Measurements from ENCODE around the gene EIF2S2. TPM values are rescaled to one million over a fixed set of nuclear protein-coding genes. Genes with fewer than 3 reads are reported as not detected.

The EIF2S2 gene
- total and polyA plus RNA-seq, 2 experiments from 2014 or later, result 109 to 138 TPM

GRCh38 chr20:34065260-34065659 is 46.8 kb downstream of the EIF2S2 start:
- in situ Hi-C loops (cut with MboI), result no loop called here
- Histone ChIP-seq H3K9ac (no peak overlapping the region), H3K4me1 (ENCODE audit: insufficient read depth) (peaks cover 58% of the 10 kb centered on the region), H3K27ac (peak overlapping the region; percentile 21; the same call in 1 of the 2 replicates), H3F3A (ENCODE audit: insufficient read depth) (peaks cover 60% of the 10 kb centered on the region), H3K4me2 (ENCODE audit: unreplicated experiment) (peak overlapping the region; percentile 26), H3K79me2 (ENCODE audit: insufficient read depth) (peaks cover 67% of the 10 kb centered on the region), H3K27me3 (replicated peaks; ENCODE audit: insufficient read depth) (no peaks in the 10 kb centered on the region), H3K9me3 (ENCODE audit: low read depth) (no peaks in the 10 kb centered on the region), H3K36me3 (ENCODE audit: low read depth) (no peaks in the 10 kb centered on the region), H3K4me3 (no peak overlapping the region), H4K20me1 (ENCODE audit: insufficient read depth) (peaks cover 7% of the 10 kb centered on the region; the same call in 1 of the 2 replicates), H2AFZ (no peak overlapping the region), H3K9me2 (ENCODE audit: insufficient read depth) (no peaks in the 10 kb centered on the region)
- TF ChIP-seq EZH2phosphoT487 (IDR thresholded peaks at IDR 0.05; ENCODE audit: insufficient read depth, low read depth) (no peak), EZH2 (IDR thresholded peaks at IDR 0.05; ENCODE audit: insufficient read depth, poor library complexity, severe bottlenecking) (no peak)
- WGBS, 2 experiments (ENCODE audit: low coverage in 1 of 2, low lambda C conversion rate in 2 of 2, missing lambda C conversion rate in 2 of 2), result 65 to 71% methylated on average over 2 of the region's 2 CpGs
- DNase-seq, result peak; percentile 76

GRCh38 chr20:34064286-34064685 is 47.8 kb downstream of the EIF2S2 start:
- Histone ChIP-seq H3K9ac (no peak overlapping the region), H3K4me2 (ENCODE audit: unreplicated experiment) (no peak overlapping the region), H3K9me3 (ENCODE audit: low read depth) (no peaks in the 10 kb centered on the region), H2AFZ (no peak overlapping the region), H4K20me1 (ENCODE audit: insufficient read depth) (peaks cover 7% of the 10 kb centered on the region; the same call in 1 of the 2 replicates), H3K79me2 (ENCODE audit: insufficient read depth) (peaks cover 75% of the 10 kb centered on the region), H3K4me1 (ENCODE audit: insufficient read depth) (peaks cover 58% of the 10 kb centered on the region), H3K27me3 (replicated peaks; ENCODE audit: insufficient read depth) (no peaks in the 10 kb centered on the region), H3K27ac (no peak overlapping the region), H3F3A (ENCODE audit: insufficient read depth) (peaks cover 60% of the 10 kb centered on the region), H3K4me3 (no peak overlapping the region), H3K9me2 (ENCODE audit: insufficient read depth) (no peaks in the 10 kb centered on the region), H3K36me3 (ENCODE audit: low read depth) (no peaks in the 10 kb centered on the region)
- TF ChIP-seq EZH2 (IDR thresholded peaks at IDR 0.05; ENCODE audit: insufficient read depth, poor library complexity, severe bottlenecking) (no peak), EZH2phosphoT487 (IDR thresholded peaks at IDR 0.05; ENCODE audit: insufficient read depth, low read depth) (no peak)
- DNase-seq, result no peak
- 97 to 100% methylated on average over 3 of the region's 3 CpGs for WGBS, 2 experiments (ENCODE audit: low coverage in 1 of 2, low lambda C conversion rate in 2 of 2, missing lambda C conversion rate in 2 of 2)
- in situ Hi-C loops (cut with MboI), result no loop called here

GRCh38 chr20:34062570-34063482 is 49.2 kb downstream of the EIF2S2 start:
- H3K79me2 ChIP-seq (ENCODE audit: insufficient read depth), result peaks cover 77% of the 10 kb centered on the region
- H2AFZ ChIP-seq, result no peak overlapping the region
- in situ Hi-C loops (cut with MboI), result no loop called here
- H3K9me3 ChIP-seq (ENCODE audit: low read depth), result no peaks in the 10 kb centered on the region
- no peaks in the 10 kb centered on the region for H3K9me2 ChIP-seq (ENCODE audit: insufficient read depth)
- 0 out of 2 replicates have a peak overlapping the region, but pooled peaks have one; percentile 13 for H3K9ac ChIP-seq
- peak overlapping the region; percentile 36 for H3K4me2 ChIP-seq (ENCODE audit: unreplicated experiment)
- peaks cover 7% of the 10 kb centered on the region; the same call in 1 of the 2 replicates for H4K20me1 ChIP-seq (ENCODE audit: insufficient read depth)
- peak; percentile 89 for DNase-seq
- no peak for TF ChIP-seq EZH2phosphoT487 (IDR thresholded peaks at IDR 0.05; ENCODE audit: insufficient read depth, low read depth)
- TF ChIP-seq EZH2 (IDR thresholded peaks at IDR 0.05; ENCODE audit: insufficient read depth, poor library complexity, severe bottlenecking), result no peak
- H3F3A ChIP-seq (ENCODE audit: insufficient read depth), result peaks cover 60% of the 10 kb centered on the region
- H3K4me1 ChIP-seq (ENCODE audit: insufficient read depth), result peaks cover 58% of the 10 kb centered on the region
- no peaks in the 10 kb centered on the region for H3K36me3 ChIP-seq (ENCODE audit: low read depth)
- H3K4me3 ChIP-seq, result no peak overlapping the region
- H3K27me3 ChIP-seq (replicated peaks; ENCODE audit: insufficient read depth), result no peaks in the 10 kb centered on the region
- H3K27ac ChIP-seq, result peak overlapping the region; percentile 78
- WGBS, 2 experiments (ENCODE audit: low coverage in 1 of 2, low lambda C conversion rate in 2 of 2, missing lambda C conversion rate in 2 of 2), result 43 to 50% methylated on average over 5 of the region's 5 CpGs

- no peak for DNase-seq
- Histone ChIP-seq H3K79me2 (ENCODE audit: insufficient read depth) (peaks cover 80% of the 10 kb centered on the region), H3K36me3 (ENCODE audit: low read depth) (no peaks in the 10 kb centered on the region), H2AFZ (no peak overlapping the region), H3K9me2 (ENCODE audit: insufficient read depth) (no peaks in the 10 kb centered on the region), H3K4me1 (ENCODE audit: insufficient read depth) (peaks cover 51% of the 10 kb centered on the region), H3K4me2 (ENCODE audit: unreplicated experiment) (no peak overlapping the region), H3K9ac (no peak overlapping the region), H3K27me3 (replicated peaks; ENCODE audit: insufficient read depth) (no peaks in the 10 kb centered on the region), H3K27ac (peak overlapping the region; percentile 78), H4K20me1 (ENCODE audit: insufficient read depth) (peaks cover 7% of the 10 kb centered on the region; the same call in 1 of the 2 replicates), H3F3A (ENCODE audit: insufficient read depth) (peaks cover 56% of the 10 kb centered on the region), H3K9me3 (ENCODE audit: low read depth) (no peaks in the 10 kb centered on the region), H3K4me3 (no peak overlapping the region)
- TF ChIP-seq EZH2 (IDR thresholded peaks at IDR 0.05; ENCODE audit: insufficient read depth, poor library complexity, severe bottlenecking), result no peak
- in situ Hi-C loops (cut with MboI), result no loop called here
Observed at GRCh38 chr20:34061695-34062094, 50.3 kb downstream of the EIF2S2 start.

Data from GM23248 (cell line).